Activated gamma-delta T cell (primary cell): Measurements from ENCODE around the gene C1orf210.

Source experiments
- DNase-seq: peaks from one replicate; lab custom pipeline; 2025; lab: John Stamatoyannopoulos, UW

The C1orf210 gene

GRCh38 chr1:43274125-43274803 lies 11.1 kb downstream of the C1orf210 start:
- DNase-seq = no peak

GRCh38 chr1:43273708-43274107 lies 11.7 kb downstream of the C1orf210 start:
- no peak for DNase-seq

- no peak for DNase-seq
Observed at GRCh38 chr1:43272576-43273571, 12.5 kb downstream of the C1orf210 start.

- DNase-seq = no peak
Observed at GRCh38 chr1:43272161-43272560, 13.2 kb downstream of the C1orf210 start.

- no peak for DNase-seq
Observed at GRCh38 chr1:43271186-43272118, 13.9 kb downstream of the C1orf210 start.

GRCh38 chr1:43270421-43271095 lies 14.8 kb downstream of the C1orf210 start:
- DNase-seq = no peak

- no peak for DNase-seq
Observed at GRCh38 chr1:43269627-43270375, 15.6 kb downstream of the C1orf210 start, which contains the start of gene TMEM125. Gene TMEM125 (plus strand): TSS chr1:43269983. CDS start chr1:43272723, 2,740 bp downstream.

GRCh38 chr1:43267818-43268425 lies 17.5 kb downstream of the C1orf210 start:
- DNase-seq = no peak

- no peak for DNase-seq
Observed at GRCh38 chr1:43267291-43267805, 18.0 kb downstream of the C1orf210 start.

- DNase-seq = no peak
Observed at GRCh38 chr1:43266881-43267280, 18.5 kb downstream of the C1orf210 start.

- DNase-seq = no peak
Observed at GRCh38 chr1:43265431-43265830, 19.9 kb downstream of the C1orf210 start.

- DNase-seq = no peak
Observed at GRCh38 chr1:43258370-43258769, 27.0 kb downstream of the C1orf210 start.

GRCh38 chr1:43256675-43257570 lies 28.5 kb downstream of the C1orf210 start:
- DNase-seq = no peak

- DNase-seq = no peak
Observed at GRCh38 chr1:43255438-43256210, 29.8 kb downstream of the C1orf210 start.

- no peak for DNase-seq
Observed at GRCh38 chr1:43253876-43254275, 31.5 kb downstream of the C1orf210 start.

GRCh38 chr1:43253173-43253572 lies 32.2 kb downstream of the C1orf210 start:
- DNase-seq = no peak

- no peak for DNase-seq
Observed at GRCh38 chr1:43252225-43252624, 33.2 kb downstream of the C1orf210 start.

- DNase-seq = no peak
Observed at GRCh38 chr1:43251024-43251423, 34.4 kb downstream of the C1orf210 start.
